ENCODE results near the gene CDC42BPA. TPM values are rescaled to one million over a fixed set of nuclear protein-coding genes. Genes with fewer than 3 reads are reported as not detected.

Gene CDC42BPA
- total and polyA plus RNA-seq, 9 of the 15 experiments (the other 6 are each of a cell fraction or from before 2014, with no cell fraction given): 8.0 to 77.5 (median 52.1) TPM

GRCh38 chr1:227343727-227344551 lies 25.6 kb upstream of the CDC42BPA start (continued):
- TF ChIP-seq CEBPG (CRISPR knock-in tag; IDR thresholded peaks at IDR 0.05) (no peak), CEBPG (tag; conservative IDR thresholded peaks at IDR 0.05 in 1 of 2, IDR thresholded peaks at IDR 0.05 in 1 of 2) (peak; percentile 75 to 93), SMARCE1 (IDR thresholded peaks at IDR 0.05) (0 out of 2 replicates have a peak, but pooled peaks have one; percentile 16), ZNF316 (IDR thresholded peaks at IDR 0.05) (peak; percentile 96), ILF3 (IDR thresholded peaks at IDR 0.05; ENCODE audit: borderline replicate concordance) (no peak), PHF20 (IDR thresholded peaks at IDR 0.05; ENCODE audit: partially characterized antibody) (no peak), NELFE (IDR thresholded peaks at IDR 0.05; ENCODE audit: insufficient read depth, insufficient read length) (no peak), PBX2 (CRISPR knock-in tag; IDR thresholded peaks at IDR 0.05; ENCODE audit: low read depth) (no peak), PBX2 (tag; conservative IDR thresholded peaks at IDR 0.05; ENCODE audit: low read depth) (no peak), MEIS2 (IDR thresholded peaks at IDR 0.05; ENCODE audit: partially characterized antibody) (no peak), SRSF1 (IDR thresholded peaks at IDR 0.05; ENCODE audit: low read depth, low read length) (no peak)
